Measurements from ENCODE around the gene ZNF692.
"Not testable (repeated sequence)": the region's sequence is repeated elsewhere in the genome, so short reads cannot be mapped to it uniquely, and the experiment has no call there.

Gene ZNF692

GRCh38 chr1:248858891-248859889 is at the start of gene ZNF692:
Gene ZNF692, minus strand, starts transcription at chr1:248859085. Its CDS starts 776 bp downstream, at chr1:248858309.
- DNase-seq: peak; percentile 98

DNA sequence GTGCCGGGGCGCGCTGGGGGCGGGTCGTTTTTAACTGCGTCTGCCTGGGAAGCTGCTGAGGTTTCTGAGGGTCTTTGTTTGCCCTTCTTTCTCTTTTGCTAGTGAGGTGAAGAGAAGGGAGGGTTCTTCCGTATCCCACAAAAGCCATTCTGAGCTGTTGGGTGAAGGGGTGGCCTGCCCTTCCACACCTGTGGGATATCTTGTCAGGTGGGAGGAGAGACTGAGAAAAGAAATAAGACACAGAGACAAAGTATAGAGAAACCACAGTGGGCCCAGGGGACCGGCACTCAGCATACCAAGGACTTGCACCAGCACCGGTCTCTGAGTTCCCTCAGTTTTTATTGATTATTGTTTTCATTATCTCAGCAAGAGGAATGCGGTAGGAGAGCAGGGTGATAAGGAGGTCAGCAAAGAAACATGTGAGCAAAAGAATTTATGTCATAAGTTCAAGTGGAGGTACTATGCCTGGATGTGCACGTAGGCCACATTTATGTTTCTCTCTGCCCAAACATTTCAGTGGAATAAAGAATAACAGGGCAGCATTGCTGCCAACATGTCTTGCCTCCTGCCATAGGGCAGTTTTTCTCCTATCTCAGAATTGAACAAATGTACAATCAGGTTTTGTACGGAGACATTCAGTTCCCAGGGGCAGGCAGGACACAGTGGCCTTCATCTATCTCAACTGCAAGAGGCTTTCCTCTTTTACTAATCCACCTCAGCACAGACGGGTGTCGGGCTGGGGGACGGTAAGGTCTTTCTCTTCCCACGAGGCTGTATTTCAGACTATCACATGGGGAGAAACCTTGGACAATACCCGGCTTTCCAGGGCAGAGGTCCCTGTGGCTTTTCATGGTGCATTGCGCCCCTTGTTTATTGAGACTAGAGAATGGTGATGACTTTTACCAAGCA is 48.1 kb upstream of the ZNF692 start:
- no peak for DNase-seq

DNA sequence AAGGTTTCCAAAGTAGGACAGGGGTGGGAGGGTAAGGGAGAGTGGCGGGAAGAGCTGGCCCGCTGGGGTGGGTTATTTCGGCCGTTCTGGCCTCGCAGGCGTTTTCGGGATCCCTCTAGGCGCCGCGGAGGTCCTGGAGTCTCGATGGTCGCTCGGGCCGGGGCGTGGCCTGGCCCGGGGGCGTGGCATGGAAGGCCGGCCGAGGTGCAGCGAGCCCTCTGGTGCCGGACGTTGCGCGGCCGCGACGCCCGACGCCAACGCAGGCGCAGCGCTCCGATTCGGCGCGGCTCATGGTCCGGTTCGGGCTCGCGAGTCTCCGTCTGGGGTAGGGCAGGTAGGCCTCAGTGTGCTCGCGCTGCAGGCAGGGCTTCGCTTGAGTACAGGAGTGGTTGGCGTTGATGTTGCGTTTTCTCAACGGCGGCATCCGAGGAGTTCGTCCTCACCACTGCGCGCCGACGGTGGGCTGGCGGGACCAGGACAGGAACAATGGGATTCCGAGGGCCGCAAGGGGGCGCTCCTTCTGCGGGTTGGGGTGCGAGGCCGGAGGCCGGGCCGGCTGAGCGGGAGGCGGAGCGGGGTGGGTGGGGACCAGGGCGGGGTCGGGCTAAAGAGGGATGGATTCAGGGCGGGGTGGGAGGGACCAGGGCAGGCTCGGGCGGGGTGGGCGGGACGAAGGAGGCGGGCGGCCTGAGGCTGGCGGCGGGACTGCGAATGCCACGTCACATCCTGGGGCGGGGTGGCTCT is 47.3 kb upstream of the ZNF692 start, which contains the start of gene PGBD2:
Gene PGBD2 (plus strand): TSS at position 227 of the 744 bp plus-strand sequence. CDS start 7,628 bp downstream, outside the sequence.
- DNase-seq: peak; percentile 98

DNA sequence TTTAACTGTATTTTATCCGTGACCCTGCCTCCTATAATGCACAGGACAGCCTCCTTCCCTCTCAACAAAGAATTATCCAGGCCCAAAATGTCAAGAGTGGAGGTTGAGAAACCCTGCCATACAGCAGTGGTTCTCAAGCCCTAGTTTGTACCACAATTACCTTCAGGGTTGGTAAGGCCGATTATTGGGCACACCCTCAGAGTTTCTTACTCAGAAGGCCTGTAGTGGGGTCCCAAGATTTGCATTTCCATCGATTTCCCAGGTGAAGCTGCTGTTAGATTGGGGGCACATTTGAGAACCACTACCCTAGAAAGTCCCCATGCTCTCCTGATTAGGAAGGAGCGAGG is 46.8 kb upstream of the ZNF692 start:
- DNase-seq: no peak

DNA sequence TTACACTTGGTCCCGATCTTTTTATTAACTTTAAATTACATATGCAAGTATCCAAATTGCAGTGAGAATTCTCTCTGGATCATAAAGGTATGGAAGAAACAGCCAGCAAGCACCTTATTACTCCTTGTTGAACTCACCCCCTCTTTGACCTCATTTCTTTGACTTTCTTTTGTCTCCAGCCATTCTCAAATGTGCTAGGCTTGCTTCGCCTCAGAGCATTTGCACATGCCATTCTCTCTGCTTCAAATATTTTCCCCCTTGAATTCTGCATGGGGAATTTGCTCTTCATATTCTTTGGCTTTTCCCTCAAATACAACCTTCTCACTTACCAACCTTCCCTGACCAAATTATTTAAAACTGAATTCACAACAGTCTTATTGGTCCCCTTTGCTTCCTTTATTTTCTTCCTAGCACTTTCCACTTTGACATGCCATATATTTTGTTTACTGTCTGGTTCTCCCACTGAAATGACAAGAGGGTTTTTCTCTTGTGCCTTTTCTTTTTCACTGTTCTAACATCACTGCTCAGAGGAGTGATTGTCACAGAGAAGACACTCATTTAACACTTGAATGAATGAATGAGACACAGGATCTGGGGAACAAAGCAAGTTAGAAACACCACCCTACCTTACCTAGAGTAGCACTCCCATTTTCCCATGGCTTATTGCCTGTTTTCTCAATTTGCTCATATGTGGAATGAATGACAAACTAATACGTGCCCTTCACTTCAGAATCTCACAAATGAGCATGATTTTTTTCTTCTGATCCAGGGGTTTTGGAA is 45.7 kb upstream of the ZNF692 start:
- DNase-seq: no peak

DNA sequence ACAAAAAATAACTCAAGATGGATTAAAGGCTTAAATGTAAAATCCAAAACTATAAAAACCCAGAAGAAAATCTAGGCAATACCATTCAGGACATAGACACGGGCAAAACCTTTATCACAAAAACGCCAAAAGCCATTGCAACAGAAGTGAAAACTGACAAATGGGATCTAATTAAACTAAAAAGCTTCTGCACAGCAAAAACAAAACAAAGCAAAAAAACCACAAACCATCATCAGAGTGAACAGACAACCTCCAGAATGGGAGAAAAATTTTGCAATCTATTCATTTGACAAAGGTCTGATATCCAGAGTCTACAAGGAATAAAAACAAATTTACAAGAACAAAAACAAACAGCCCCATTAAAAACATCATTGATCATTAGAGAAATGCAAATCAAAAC is 42.7 kb upstream of the ZNF692 start:
- DNase-seq: no peak

DNA sequence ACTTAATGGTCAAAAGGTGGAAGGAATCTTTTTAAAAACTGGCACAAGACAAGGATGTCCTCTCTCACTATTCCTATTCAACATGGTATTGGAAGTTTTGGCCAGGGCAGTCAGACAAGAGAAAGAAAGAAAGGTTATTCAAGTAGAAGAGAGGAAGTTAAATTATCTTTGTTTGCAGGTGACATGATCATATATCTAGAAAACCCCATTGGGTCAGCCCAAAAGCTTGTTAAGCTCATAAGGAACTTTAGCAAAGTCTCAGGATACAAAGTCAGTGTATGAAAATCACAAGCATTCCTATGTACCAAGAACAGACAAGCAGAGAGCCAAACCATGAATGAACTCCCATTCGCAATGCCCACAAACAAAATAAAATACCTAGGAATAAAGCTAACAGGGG is 41.8 kb upstream of the ZNF692 start:
- DNase-seq: no peak

DNA sequence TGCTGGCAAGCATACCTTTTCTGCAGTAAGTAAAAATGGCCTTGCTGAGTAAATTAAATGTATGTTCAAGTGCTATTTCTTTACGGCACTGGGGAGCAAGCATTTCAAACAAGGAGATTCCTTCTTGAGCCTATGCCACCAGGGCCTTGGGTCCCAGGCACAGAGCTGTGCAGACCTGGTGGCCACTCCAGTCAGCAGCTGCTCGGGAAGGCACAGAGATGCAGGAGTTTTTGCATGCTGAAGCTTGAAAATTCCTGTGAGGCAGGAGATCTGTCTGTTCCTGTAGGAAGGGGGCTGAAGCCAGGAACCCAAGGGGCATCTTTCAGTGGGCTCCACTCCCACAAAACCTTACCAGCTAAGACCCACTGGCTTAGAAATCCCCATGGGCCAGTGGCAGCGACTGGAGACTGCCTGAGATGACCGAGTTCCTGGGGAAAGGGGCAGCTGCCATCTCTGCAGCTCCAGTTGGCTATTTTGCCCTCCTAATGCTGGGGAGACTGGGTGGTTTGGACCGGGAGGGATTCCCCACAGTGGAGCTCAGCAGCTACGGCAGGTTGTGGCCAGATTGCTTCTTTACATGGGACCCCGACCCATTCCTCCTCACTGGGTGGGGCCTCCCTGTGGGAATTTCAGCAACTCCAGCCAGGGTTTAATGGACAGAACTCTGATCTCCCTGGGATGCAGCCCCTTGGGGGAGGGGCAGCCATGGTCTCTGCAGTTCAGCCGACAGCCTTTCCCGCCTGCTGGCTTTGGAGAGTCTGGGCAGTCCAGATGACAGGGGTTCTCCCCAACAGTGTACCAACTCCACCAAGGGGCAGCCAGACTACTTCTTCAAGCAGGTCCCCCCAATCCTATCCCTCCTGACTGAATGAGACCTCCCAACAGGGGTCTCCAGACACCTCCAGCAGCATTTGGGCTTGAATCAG is 38.8 kb upstream of the ZNF692 start:
- DNase-seq: no peak

- DNase-seq: no peak
Observed at GRCh38 chr1:248894837-248895236, 36.0 kb upstream of the ZNF692 start.

- DNase-seq: no peak
Observed at GRCh38 chr1:248892590-248892989, 33.7 kb upstream of the ZNF692 start.

DNA sequence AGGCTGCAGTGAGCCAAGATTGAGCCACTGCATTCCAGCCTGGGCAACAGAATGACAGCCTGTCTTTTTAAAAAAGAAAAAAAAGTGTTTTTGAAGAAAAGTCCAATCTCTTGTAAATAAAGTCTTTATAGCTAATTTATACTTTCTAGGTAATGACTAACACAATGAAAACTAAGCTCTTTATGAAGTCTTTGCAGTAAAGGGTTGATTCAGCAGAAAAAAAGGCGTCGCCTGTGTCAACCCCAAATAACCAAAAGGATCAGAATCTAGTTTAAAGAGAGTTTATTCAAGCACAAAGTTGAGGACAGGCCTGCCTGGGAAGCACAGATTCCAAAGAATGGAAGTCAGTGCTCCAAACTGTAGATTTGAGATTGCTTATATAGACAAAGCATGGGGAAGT is 32.9 kb upstream of the ZNF692 start:
- DNase-seq: no peak

DNA sequence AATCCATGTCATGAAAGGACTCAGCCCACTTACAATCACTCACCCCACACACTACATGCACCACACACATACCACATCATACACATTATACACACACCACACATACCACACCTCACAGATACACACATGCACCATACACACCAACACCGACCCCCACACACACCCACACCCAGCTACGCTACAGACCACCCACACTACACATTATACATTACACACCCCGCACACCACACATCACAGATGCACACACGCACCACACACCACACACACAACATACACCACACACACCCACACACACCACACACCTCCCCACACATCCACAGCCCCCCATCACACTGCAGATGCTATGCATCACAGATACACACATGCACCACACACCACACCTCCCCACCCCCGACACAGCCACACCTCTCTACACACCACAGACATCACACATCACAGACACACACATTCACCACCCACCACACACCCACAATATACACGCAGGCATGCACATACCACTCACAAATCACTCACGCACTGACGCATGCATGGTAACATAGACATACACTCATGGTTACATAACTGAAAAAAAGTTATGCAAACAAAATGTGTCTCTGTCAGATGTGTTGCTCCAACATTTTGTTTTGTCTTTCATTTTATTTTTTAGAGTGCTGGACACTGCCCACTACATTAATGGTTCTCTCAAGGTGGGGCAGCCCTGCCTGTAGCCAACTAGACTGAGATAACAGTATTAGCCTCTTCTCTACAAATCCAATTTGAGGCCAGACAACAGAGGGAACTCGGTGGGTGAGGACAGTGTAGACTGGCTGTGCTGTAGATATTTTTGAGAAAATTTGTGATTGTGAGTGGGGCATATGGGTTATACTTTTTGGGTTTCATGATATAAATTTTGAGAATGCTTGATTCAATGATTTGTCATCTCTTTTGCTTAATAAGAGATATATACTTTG is 31.9 kb upstream of the ZNF692 start:
- DNase-seq: no peak

- DNase-seq: not testable (repeated sequence)
Observed at GRCh38 chr1:248889914-248890243, 31.0 kb upstream of the ZNF692 start.

DNA sequence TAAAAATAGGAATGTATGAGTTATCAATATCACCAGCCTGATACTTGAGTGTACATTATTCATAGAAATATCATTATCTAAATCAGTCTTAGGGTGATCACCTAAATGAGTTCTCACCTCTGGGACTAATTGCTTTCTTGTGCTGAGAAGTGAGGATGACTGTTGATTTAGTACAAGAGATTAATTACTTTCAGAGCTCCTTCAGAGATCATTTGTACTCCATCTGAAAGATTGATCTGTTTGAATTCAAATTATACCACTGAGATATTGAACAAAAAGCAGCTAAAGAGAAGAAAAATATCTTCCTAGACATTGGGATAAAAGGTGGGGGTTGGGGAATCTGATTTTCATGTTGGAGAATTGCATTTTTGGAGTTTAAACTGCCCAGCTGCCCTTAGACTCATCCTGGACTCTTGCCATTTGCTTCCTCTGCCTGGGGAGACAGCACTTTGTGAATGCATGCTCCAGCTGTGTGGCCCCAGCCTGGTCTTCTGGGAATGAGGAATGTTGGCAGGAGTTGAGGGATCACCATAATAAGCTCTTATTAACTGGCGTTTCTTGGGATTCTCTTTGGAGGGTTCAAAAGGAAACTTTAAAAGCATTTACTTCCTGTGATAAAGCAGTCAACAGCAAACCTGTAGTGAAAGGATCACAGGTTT is 27.5 kb upstream of the ZNF692 start:
- no peak for DNase-seq

DNA sequence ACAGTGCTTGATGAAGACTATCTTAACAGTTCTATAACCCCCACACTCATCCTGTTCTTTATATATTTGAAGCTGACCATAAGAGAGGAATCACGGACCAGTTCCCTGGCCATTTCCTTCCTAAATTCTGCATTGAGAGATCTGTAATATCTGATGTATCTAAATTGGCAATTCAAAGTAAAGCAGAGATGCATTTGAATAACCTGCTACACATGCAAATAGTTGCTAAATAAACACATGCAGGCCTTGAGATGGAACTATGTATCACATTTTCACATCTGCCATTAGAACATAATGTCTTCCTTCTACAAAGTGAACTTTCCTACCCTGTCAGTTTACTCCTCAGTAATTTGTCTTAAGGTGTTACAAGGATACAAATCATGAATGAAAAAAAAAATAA is 26.8 kb upstream of the ZNF692 start:
- DNase-seq: no peak

DNA sequence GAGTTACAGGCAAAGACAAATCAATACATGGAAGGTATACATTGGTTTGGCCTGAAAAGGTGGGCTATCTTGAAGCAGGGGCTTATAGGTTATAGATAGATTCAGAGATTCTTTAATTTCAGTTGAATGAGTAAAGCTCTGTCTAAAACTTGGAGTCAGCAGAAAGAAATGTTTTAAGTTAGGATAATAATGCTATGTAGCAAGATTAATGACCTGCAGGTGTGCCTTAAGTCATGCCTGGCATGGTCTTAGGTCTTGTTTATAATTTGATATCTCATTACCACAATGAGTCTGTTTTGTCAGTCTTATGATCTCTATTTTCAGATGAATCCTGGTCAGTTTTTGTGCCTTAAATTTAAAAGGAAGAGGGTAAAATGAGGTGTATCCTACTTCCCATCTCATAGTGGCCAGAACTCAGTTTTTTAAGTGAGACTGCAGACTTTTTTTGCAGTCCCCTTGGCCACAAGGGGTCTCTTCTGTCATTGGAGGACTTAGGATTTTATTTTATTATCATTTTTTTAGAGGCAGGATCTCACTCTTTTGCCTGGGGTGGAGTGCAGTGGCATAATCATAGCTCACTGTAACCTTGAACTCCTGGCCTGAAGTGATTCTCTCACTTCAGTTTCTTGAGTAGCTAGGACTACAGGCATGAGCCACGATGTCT is 25.9 kb upstream of the ZNF692 start:
- no peak for DNase-seq

- not testable (repeated sequence) for DNase-seq
Observed at GRCh38 chr1:248882427-248882826, 23.5 kb upstream of the ZNF692 start.

- no peak for DNase-seq
Observed at GRCh38 chr1:248881261-248881660, 22.4 kb upstream of the ZNF692 start.
